CD4-positive, alpha-beta memory T cell (primary cell): ENCODE data around the gene HOXA13. TPM values are rescaled to one million over a fixed set of nuclear protein-coding genes. Genes with fewer than 3 reads are reported as not detected.
A peak's percentile ranks its signal among the peaks of the same experiment; 100 is the strongest.

Source experiments
- CTCF ChIA-PET: fragments of 350-600 bp; sonication (Branson Sonifier 250); formaldehyde crosslinking; loops from one replicate; lab custom pipeline; 2021; ENCODE audit warnings: inconsistent platforms; ENCODE audit not compliant: partially characterized antibody; lab: Charles Lee
- POLR2A ChIA-PET: fragments of 350-600 bp; sonication (Branson Sonifier 250); formaldehyde crosslinking; loops from one replicate; lab custom pipeline; 2021; ENCODE audit not compliant: partially characterized antibody; lab: Charles Lee
- DNase-seq, 5 donors: peaks; one replicate each; pipeline versions ENCODE4 v3.0.0 to v3.0.0-alpha.2; 2020 to 2022; ENCODE audit warnings: mixed read lengths in 1 of 5
- H3K27ac ChIP-seq: one replicate; pipeline ENCODE4 v1.7.0; 2013; ENCODE audit warnings: low read depth, low read length
- H3K27me3 ChIP-seq: 2 replicates; pipeline ENCODE4 v1.7.0; 2013; ENCODE audit warnings: mild to moderate bottlenecking, low read length, moderate library complexity; ENCODE audit not compliant: insufficient read depth
- H3K36me3 ChIP-seq: 2 replicates; pipeline ENCODE4 v1.7.0; 2013; ENCODE audit warnings: mild to moderate bottlenecking, low read length, moderate library complexity; ENCODE audit not compliant: insufficient read depth
- H3K4me1 ChIP-seq: 2 replicates; pipeline ENCODE4 v1.7.0; 2013; ENCODE audit warnings: mild to moderate bottlenecking, low read length, moderate library complexity; ENCODE audit not compliant: insufficient read depth
- H3K4me3 ChIP-seq, 2 donors: one replicate each; pipeline ENCODE4 v1.7.0; 2013; ENCODE audit warnings: low read length in 2 of 2, mild to moderate bottlenecking in 1 of 2
- H3K9me3 ChIP-seq, 2 donors: one replicate each; pipeline ENCODE4 v1.7.0; 2013; ENCODE audit warnings: low read length in 2 of 2, control low read depth in 1 of 2; ENCODE audit not compliant: control insufficient read depth in 1 of 2
- H3K27ac Mint-ChIP-seq, 7 donors: one replicate each; pipeline ENCODE4 v1.8.0; 2020 to 2021; ENCODE audit warnings: mixed read lengths in 7 of 7, mild to moderate bottlenecking in 6 of 7, inconsistent platforms in 3 of 7, moderate library complexity in 3 of 7
- H3K27me3 Mint-ChIP-seq, 2 donors: one replicate each; pipeline ENCODE4 v1.8.0; 2020 to 2021; ENCODE audit warnings: mixed read lengths in 2 of 2
- H3K36me3 Mint-ChIP-seq, 2 donors: one replicate each; pipeline ENCODE4 v1.8.0; 2020 to 2021; ENCODE audit warnings: mixed read lengths in 2 of 2, inconsistent platforms in 1 of 2, mild to moderate bottlenecking in 1 of 2
- H3K4me1 Mint-ChIP-seq, 4 donors: one replicate each; pipeline ENCODE4 v1.8.0; 2020 to 2021; ENCODE audit warnings: mixed read lengths in 4 of 4, mild to moderate bottlenecking in 1 of 4
- H3K4me3 Mint-ChIP-seq, 8 donors: one replicate each; pipeline ENCODE4 v1.8.0; 2020 to 2021; ENCODE audit warnings: mixed read lengths in 8 of 8, mild to moderate bottlenecking in 7 of 8, moderate library complexity in 6 of 8, inconsistent platforms in 3 of 8
- H3K9me3 Mint-ChIP-seq, 8 donors: one replicate each; pipeline ENCODE4 v1.8.0; 2020 to 2021; ENCODE audit warnings: mixed read lengths in 8 of 8, mild to moderate bottlenecking in 5 of 8, inconsistent platforms in 3 of 8, moderate library complexity in 1 of 8
- intact Hi-C: fragments of 100-400 bp; cut with micrococcal nuclease; formaldehyde crosslinking; loops from one replicate; pipeline ENCODE4 v1.15.1; 2023
- polyA plus RNA-seq, 2 donors: library from polyadenylated mRNA; unstranded; fragments of 300-500 nt; fragmentation: Illumina TruSeq; gene quantifications; one replicate each; pipeline ENCODE4 v1.2.3, GENCODE V29; 2021
- total RNA-seq, 2 experiments: library from RNA; stranded (reverse); gene quantifications; one replicate each; pipeline ENCODE4 v1.2.3, GENCODE V29; 2021

The HOXA13 gene
- total and polyA plus RNA-seq, 4 experiments from 2014 or later: not detected

GRCh38 chr7:27160145-27160545, 39.7 kb downstream of the HOXA13 start:
- peaks cover 80% of the 10 kb centered on the region for H3K27me3 ChIP-seq
- peaks cover 0 to 3% of the 10 kb centered on the region in 2 donors for H3K36me3 Mint-ChIP-seq
- H3K9me3 Mint-ChIP-seq: peaks cover 0 to 44% (median 0%) of the 10 kb centered on the region in 8 donors
- intact Hi-C loops: loop anchor here (2.0 to 10.0 kb wide), 7 partner anchors 63 to 1308 kb away; partner anchors contain the start of genes HOXA1 and SNX10
- H3K4me3 ChIP-seq: peak overlapping the region in 1 of 2 donors; percentile 79
- H3K4me1 Mint-ChIP-seq: peaks cover 20 to 54% (median 31%) of the 10 kb centered on the region in 4 donors
- H3K27ac Mint-ChIP-seq: peak overlapping the region in 1 of 7 donors; percentile 88
- POLR2A ChIA-PET: interaction anchor here (1.2 to 1.7 kb wide), 3 partner anchors 13 to 477 kb away, joined by 3 to 6 read pairs (median 3); no protein-coding TSS in a partner anchor
- DNase-seq: peak in 1 of 5 donors; percentile 40
- peaks cover 38% of the 10 kb centered on the region for H3K4me1 ChIP-seq
- no peak overlapping the region for H3K27ac ChIP-seq
- H3K4me3 Mint-ChIP-seq: peak overlapping the region; percentile 62 to 84 (median 78)
- peaks cover 54 to 70% of the 10 kb centered on the region in 2 donors for H3K27me3 Mint-ChIP-seq
- CTCF ChIA-PET: interaction anchor here (1.1 to 3.6 kb wide), 21 partner anchors 9 to 1267 kb away, joined by 3 to 66 read pairs (median 6); partner anchors contain the start of genes HOXA10 and HOXA3
- H3K36me3 ChIP-seq: no peaks in the 10 kb centered on the region
- H3K9me3 ChIP-seq: no peaks in the 10 kb centered on the region

GRCh38 chr7:27159266-27160144, 40.4 kb downstream of the HOXA13 start:
- Histone ChIP-seq H3K27me3 (peaks cover 81% of the 10 kb centered on the region), H3K27ac (no peak overlapping the region), H3K4me3 (no peak overlapping the region), H3K9me3 (no peaks in the 10 kb centered on the region), H3K4me1 (peaks cover 38% of the 10 kb centered on the region), H3K36me3 (no peaks in the 10 kb centered on the region)
- Mint-ChIP-seq H3K27ac (peak overlapping the region in 1 of 7 donors; percentile 88), H3K4me1 (peaks cover 23 to 56% (median 33%) of the 10 kb centered on the region in 4 donors), H3K4me3 (peak overlapping the region; percentile 62 to 84 (median 78)), H3K36me3 (peaks cover 0 to 3% of the 10 kb centered on the region in 2 donors), H3K9me3 (peaks cover 0 to 42% (median 0%) of the 10 kb centered on the region in 8 donors), H3K27me3 (peaks cover 60 to 73% of the 10 kb centered on the region in 2 donors)
- ChIA-PET POLR2A (interaction anchor here (1.2 to 1.3 kb wide), 2 partner anchors 13 to 476 kb away, joined by 3 read pairs; no protein-coding TSS in a partner anchor), CTCF (interaction anchor here (0.7 to 1.7 kb wide), 12 partner anchors 9 to 1265 kb away, joined by 3 to 22 read pairs (median 4); partner anchors contain the start of gene HOXA6)
- intact Hi-C loops: loop anchor here (2.0 to 10.0 kb wide), 7 partner anchors 62 to 1307 kb away; partner anchors contain the start of genes HOXA1 and SNX10
- DNase-seq: no peak

- Mint-ChIP-seq H3K4me3 (peak overlapping the region in 6 of 8 donors; percentile 10 to 74 (median 44)), H3K27ac (peak overlapping the region in 4 of 7 donors; percentile 3 to 88 (median 64)), H3K27me3 (peaks cover 61 to 73% of the 10 kb centered on the region in 2 donors), H3K4me1 (peaks cover 23 to 62% (median 34%) of the 10 kb centered on the region in 4 donors), H3K9me3 (peaks cover 0 to 41% (median 0%) of the 10 kb centered on the region in 8 donors), H3K36me3 (peaks cover 0 to 3% of the 10 kb centered on the region in 2 donors)
- H3K27ac ChIP-seq: no peak overlapping the region
- H3K27me3 ChIP-seq: peaks cover 83% of the 10 kb centered on the region
- intact Hi-C loops: no loop called here
- DNase-seq: no peak
- peaks cover 41% of the 10 kb centered on the region for H3K4me1 ChIP-seq
- no peaks in the 10 kb centered on the region for H3K36me3 ChIP-seq
- ChIA-PET CTCF (interaction anchor here (0.7 to 1.7 kb wide), 12 partner anchors 8 to 1264 kb away, joined by 3 to 22 read pairs (median 4); partner anchors contain the start of gene HOXA6), POLR2A (interaction anchor here (1.2 to 1.3 kb wide), 2 partner anchors 14 to 476 kb away, joined by 3 read pairs; no protein-coding TSS in a partner anchor)
- no peaks in the 10 kb centered on the region for H3K9me3 ChIP-seq
- no peak overlapping the region for H3K4me3 ChIP-seq
These were observed 41.2 kb downstream of the HOXA13 start for GRCh38 chr7:27158436-27159265.

GRCh38 chr7:27157702-27158431, 42.0 kb downstream of the HOXA13 start:
- POLR2A ChIA-PET: no interaction called here
- peaks cover 41% of the 10 kb centered on the region for H3K4me1 ChIP-seq

GRCh38 chr7:27156916-27157701, 42.8 kb downstream of the HOXA13 start:
- peak overlapping the region in 5 of 7 donors; percentile 38 to 88 (median 75) for H3K27ac Mint-ChIP-seq
- peak overlapping the region in 6 of 8 donors; percentile 27 to 76 (median 39) for H3K4me3 Mint-ChIP-seq
- Histone ChIP-seq H3K4me1 (peaks cover 47% of the 10 kb centered on the region), H3K9me3 (no peaks in the 10 kb centered on the region), H3K36me3 (no peaks in the 10 kb centered on the region), H3K27me3 (peaks cover 85% of the 10 kb centered on the region), H3K27ac (no peak overlapping the region), H3K4me3 (no peak overlapping the region)
- no peak for DNase-seq
- peaks cover 0 to 3% of the 10 kb centered on the region in 2 donors for H3K36me3 Mint-ChIP-seq
- CTCF ChIA-PET: interaction anchor here (0.9 to 1.5 kb wide), 7 partner anchors 10 to 788 kb away, joined by 3 to 6 read pairs (median 3); partner anchors contain the start of genes HOXA10 and HOXA6
- H3K4me1 Mint-ChIP-seq: peaks cover 25 to 74% (median 39%) of the 10 kb centered on the region in 4 donors
- peaks cover 0 to 41% (median 0%) of the 10 kb centered on the region in 8 donors for H3K9me3 Mint-ChIP-seq
- POLR2A ChIA-PET: interaction anchor here (0.8 to 1.1 kb wide), 2 partner anchors 16 to 20 kb away, joined by 3 read pairs; no protein-coding TSS in a partner anchor
- intact Hi-C loops: no loop called here
- peaks cover 67 to 72% of the 10 kb centered on the region in 2 donors for H3K27me3 Mint-ChIP-seq

More at GRCh38 chr7:27157702-27158431, 42.0 kb downstream of the HOXA13 start:
- Histone ChIP-seq H3K36me3 (no peaks in the 10 kb centered on the region), H3K9me3 (no peaks in the 10 kb centered on the region), H3K27ac (no peak overlapping the region), H3K4me3 (no peak overlapping the region), H3K27me3 (peaks cover 83% of the 10 kb centered on the region)
- Mint-ChIP-seq H3K4me3 (peak overlapping the region; percentile 21 to 76 (median 38)), H3K27ac (peak overlapping the region in 5 of 7 donors; percentile 2 to 88 (median 42)), H3K36me3 (peaks cover 0 to 3% of the 10 kb centered on the region in 2 donors), H3K9me3 (peaks cover 0 to 41% (median 0%) of the 10 kb centered on the region in 8 donors), H3K27me3 (peaks cover 64 to 72% of the 10 kb centered on the region in 2 donors), H3K4me1 (peaks cover 25 to 69% (median 36%) of the 10 kb centered on the region in 4 donors)
- CTCF ChIA-PET: interaction anchor here (1.0 to 1.4 kb wide), 4 partner anchors 10 to 38 kb away, joined by 3 to 6 read pairs (median 3); partner anchors contain the start of genes HOXA10 and HOXA6
- DNase-seq: no peak
- intact Hi-C loops: no loop called here
